ENCODE measurements around the gene ADAM33.

DNA sequence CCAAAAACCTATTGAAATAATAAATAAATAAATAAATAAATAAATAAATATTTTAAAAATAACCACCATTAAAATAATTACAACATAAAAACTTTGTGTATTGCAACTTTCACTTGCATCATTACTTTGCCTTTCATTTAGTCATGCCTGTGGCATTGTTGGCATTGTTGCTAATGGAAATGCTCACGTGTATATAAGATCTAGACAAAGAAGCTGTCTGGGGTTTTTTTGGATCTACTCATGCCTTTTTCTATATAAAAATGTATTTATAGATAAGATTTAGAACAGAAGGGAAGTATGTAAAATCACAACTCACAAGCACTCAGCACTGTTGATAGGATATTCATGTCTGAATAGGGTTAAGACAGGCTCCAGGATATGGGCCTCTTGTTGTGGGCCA lies 46.5 kb downstream of the ADAM33 start:
- TF ChIP-seq, protein P1, sequence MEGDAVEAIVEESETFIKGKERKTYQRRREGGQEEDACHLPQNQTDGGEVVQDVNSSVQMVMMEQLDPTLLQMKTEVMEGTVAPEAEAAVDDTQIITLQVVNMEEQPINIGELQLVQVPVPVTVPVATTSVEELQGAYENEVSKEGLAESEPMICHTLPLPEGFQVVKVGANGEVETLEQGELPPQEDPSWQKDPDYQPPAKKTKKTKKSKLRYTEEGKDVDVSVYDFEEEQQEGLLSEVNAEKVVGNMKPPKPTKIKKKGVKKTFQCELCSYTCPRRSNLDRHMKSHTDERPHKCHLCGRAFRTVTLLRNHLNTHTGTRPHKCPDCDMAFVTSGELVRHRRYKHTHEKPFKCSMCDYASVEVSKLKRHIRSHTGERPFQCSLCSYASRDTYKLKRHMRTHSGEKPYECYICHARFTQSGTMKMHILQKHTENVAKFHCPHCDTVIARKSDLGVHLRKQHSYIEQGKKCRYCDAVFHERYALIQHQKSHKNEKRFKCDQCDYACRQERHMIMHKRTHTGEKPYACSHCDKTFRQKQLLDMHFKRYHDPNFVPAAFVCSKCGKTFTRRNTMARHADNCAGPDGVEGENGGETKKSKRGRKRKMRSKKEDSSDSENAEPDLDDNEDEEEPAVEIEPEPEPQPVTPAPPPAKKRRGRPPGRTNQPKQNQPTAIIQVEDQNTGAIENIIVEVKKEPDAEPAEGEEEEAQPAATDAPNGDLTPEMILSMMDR (IDR thresholded peaks at IDR 0.05) = no peak
- no peak for TF ChIP-seq EZH2 (IDR thresholded peaks at IDR 0.05; ENCODE audit: borderline replicate concordance, insufficient read depth, low read depth, low read length, poor library complexity, severe bottlenecking)

All from B cell (primary cell).